AG09319 (cell line): ENCODE results near the gene SRCAP.
A peak's percentile ranks its signal among the peaks of the same experiment; 100 is the strongest.

Experiments used
- DNase-seq: peaks from one replicate; pipeline ENCODE4 v3.0.0-alpha.2; 2010; ENCODE audit warnings: low read depth; ENCODE audit errors: extremely low read depth
- TF ChIP-seq, protein P1 (sequence below): IDR thresholded peaks from 2 replicates; pipeline ENCODE4 v1.5.1; 2011; ENCODE audit warnings: low read depth, mild to moderate bottlenecking, inconsistent platforms, low read length, moderate library complexity

The SRCAP gene

GRCh38 chr16:30698816-30699614 is at the start of gene SRCAP:
TSS of gene SRCAP (plus strand) at chr16:30699171. CDS start at chr16:30700825, 1,654 bp downstream.
- DNase-seq: peak; percentile 22
- TF ChIP-seq, protein P1, sequence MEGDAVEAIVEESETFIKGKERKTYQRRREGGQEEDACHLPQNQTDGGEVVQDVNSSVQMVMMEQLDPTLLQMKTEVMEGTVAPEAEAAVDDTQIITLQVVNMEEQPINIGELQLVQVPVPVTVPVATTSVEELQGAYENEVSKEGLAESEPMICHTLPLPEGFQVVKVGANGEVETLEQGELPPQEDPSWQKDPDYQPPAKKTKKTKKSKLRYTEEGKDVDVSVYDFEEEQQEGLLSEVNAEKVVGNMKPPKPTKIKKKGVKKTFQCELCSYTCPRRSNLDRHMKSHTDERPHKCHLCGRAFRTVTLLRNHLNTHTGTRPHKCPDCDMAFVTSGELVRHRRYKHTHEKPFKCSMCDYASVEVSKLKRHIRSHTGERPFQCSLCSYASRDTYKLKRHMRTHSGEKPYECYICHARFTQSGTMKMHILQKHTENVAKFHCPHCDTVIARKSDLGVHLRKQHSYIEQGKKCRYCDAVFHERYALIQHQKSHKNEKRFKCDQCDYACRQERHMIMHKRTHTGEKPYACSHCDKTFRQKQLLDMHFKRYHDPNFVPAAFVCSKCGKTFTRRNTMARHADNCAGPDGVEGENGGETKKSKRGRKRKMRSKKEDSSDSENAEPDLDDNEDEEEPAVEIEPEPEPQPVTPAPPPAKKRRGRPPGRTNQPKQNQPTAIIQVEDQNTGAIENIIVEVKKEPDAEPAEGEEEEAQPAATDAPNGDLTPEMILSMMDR: no peak

- no peak for DNase-seq
- TF ChIP-seq, protein P1: no peak
These were observed 49.1 kb upstream of the SRCAP start for GRCh38 chr16:30649725-30650368.

DNA sequence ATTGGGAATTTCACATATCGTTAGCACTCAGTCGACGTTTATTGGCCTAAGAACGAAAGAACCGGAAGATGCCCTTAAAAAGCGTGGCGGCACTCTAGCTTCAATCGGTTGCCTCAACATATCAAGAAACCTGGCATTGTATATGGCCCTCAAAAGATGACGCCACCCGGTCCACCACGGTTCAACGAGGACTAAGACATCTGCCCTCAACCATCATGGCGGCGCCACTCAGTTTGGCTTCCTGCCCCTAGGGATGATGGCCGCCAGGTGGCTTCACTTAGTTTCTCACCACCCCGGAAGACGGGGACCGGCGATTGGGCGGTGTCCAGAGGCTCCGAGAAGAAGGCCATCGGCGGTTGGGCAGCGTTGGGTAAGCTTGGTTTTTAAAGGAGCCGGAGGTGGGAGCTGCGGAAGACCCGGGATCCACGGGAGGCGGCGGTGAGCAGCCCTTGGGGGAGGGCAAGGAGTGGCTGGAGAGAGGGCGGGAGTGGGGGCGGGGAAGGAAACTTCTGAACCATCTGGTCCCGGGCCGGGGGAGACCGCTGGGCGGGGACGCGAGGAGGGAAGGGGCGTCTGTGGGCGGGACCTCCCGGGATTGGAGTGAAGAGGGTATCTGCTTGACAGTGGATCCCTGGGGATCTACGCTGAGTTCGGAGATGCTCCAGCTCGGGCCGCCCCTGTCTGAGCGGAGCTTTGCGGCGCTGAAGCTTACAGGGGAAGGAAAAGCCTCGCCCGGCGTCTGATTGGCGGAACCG is 48.4 kb upstream of the SRCAP start, which contains the start of gene PRR14:
Gene PRR14, plus strand, starts transcription at position 592 of the 755 bp plus-strand sequence. CDS start 686 bp downstream, outside the sequence.
- DNase-seq: peak; percentile 99
- TF ChIP-seq, protein P1: no peak; the same call in 1 of the 2 replicates

DNA sequence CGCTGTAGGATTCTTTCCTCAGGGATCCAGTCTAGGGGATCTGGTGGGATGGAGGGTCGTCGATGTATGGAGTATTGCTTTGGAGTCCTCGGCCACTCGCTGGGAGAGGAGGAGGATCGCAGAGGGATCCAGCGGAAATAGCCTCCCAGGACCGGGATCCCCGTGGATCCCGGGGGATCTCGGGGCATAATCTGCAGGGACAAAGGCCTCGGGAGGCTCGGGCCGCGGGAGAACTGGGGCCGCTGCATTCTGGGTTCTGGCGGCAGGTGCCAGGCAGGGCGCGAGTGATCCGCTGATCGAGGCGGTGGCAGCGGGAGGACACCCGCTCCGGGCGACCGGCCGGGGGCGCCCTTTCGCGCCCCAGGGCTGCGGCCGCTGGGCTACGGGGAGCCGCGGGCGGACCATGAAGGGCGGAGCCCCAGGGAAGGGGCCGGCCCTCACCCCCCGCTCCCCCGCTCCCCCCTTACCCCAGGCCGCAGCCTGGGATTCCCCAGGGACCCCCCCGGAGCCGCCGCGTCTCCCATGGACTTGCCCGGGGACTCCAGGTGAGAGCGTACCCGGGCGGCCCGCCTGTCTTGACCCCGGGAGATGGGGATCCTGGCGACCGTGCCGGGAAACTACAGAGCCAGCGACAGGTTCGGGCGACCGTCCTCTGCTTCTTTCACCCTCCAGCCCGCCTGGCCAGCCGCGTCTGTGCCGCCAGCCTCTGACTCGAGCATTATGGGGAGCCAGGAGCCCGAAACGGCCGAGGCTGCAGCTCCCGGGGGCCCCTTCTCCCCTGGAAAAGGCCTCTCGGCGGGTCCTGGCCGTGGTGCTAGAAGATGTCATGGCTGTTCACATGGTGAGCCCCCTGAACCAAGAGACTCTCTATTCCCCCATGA is 47.6 kb upstream of the SRCAP start:
- TF ChIP-seq, protein P1: peak; percentile 36
- peak; percentile 35 for DNase-seq

DNA sequence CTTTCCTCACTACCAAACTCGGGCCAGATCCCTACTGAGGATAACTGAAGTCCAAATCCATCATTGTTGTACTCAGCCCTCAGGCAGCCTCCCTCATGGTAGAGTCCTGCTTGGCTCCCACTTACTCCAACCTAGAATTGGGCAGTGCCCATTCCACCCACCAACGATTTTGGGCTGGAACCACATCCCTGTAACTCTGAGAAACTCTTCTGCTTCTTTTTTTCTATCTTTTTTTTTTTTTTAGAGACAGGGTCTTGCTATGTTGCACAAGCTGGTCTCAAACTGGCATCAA is 47.0 kb upstream of the SRCAP start:
- TF ChIP-seq, protein P1: no peak
- no peak for DNase-seq

DNA sequence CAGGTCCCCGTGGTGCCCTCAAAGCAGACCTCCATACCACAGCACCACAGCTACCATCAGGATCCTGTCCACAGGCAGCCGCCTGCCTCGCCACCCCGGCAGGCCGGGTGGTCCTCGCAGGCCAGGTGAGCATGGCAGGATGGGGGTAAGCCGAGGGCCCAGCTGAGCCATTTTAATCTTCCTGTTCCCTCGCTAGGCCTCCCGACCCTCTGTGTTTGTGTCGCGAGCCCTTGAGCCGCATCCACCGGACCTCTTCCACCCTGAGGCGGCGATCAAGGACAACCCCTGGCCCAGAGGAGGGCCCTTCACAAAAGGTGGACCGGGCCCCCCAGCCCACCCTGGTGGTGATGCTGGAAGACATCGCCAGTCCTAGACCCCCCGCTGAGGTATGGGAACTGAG is 46.3 kb upstream of the SRCAP start:
- TF ChIP-seq, protein P1: no peak
- DNase-seq: no peak
